NCI-H748 treated with DMSO at 0.1 percent for 48 hours (cell line): ENCODE measurements around the gene LMAN1L.

Source experiments
- DNase-seq: peaks from one replicate; lab custom pipeline; 2025; lab: John Stamatoyannopoulos, UW

LMAN1L gene

GRCh38 chr15:74816624-74817369 lies 4.2 kb downstream of the LMAN1L start:
- DNase-seq: no peak

- DNase-seq: no peak
Measured at GRCh38 chr15:74817370-74817737, 4.7 kb downstream of the LMAN1L start.

GRCh38 chr15:74820056-74820455 lies 7.4 kb downstream of the LMAN1L start:
- no peak for DNase-seq

GRCh38 chr15:74821091-74821789 lies 8.6 kb downstream of the LMAN1L start:
- DNase-seq: no peak

GRCh38 chr15:74821790-74822158 lies 9.1 kb downstream of the LMAN1L start:
- no peak for DNase-seq

GRCh38 chr15:74822233-74822632 lies 9.6 kb downstream of the LMAN1L start:
- DNase-seq: no peak

GRCh38 chr15:74823324-74823723 lies 10.7 kb downstream of the LMAN1L start:
- DNase-seq: no peak

GRCh38 chr15:74824976-74825375 lies 12.3 kb downstream of the LMAN1L start:
- no peak for DNase-seq

GRCh38 chr15:74825866-74826265 lies 13.2 kb downstream of the LMAN1L start:
- no peak for DNase-seq

GRCh38 chr15:74826364-74826819 lies 13.8 kb downstream of the LMAN1L start, which contains the start of gene CPLX3:
Gene CPLX3, plus strand, starts transcription at chr15:74826627. Its CDS starts 77 bp downstream, at chr15:74826704.
- no peak for DNase-seq

GRCh38 chr15:74826921-74827320 lies 14.3 kb downstream of the LMAN1L start:
- DNase-seq: no peak

- no peak for DNase-seq
Measured at GRCh38 chr15:74827614-74828013, 15.0 kb downstream of the LMAN1L start.

- no peak for DNase-seq
Measured at GRCh38 chr15:74828835-74829234, 16.2 kb downstream of the LMAN1L start.

GRCh38 chr15:74829486-74829885 lies 16.9 kb downstream of the LMAN1L start:
- no peak for DNase-seq

- no peak for DNase-seq
Measured at GRCh38 chr15:74829991-74830390, 17.4 kb downstream of the LMAN1L start.

GRCh38 chr15:74830868-74831267 lies 18.2 kb downstream of the LMAN1L start:
- DNase-seq: no peak

GRCh38 chr15:74831813-74832495 lies 19.3 kb downstream of the LMAN1L start:
- DNase-seq: no peak

- no peak for DNase-seq
Measured at GRCh38 chr15:74832826-74833225, 20.2 kb downstream of the LMAN1L start.

- DNase-seq: no peak
Measured at GRCh38 chr15:74833376-74834107, 20.9 kb downstream of the LMAN1L start.

- no peak for DNase-seq
Measured at GRCh38 chr15:74835312-74835823, 22.7 kb downstream of the LMAN1L start.

- no peak for DNase-seq
Measured at GRCh38 chr15:74836846-74837245, 24.2 kb downstream of the LMAN1L start.
